Glutamatergic neuron (in vitro differentiated cells): ENCODE data around the gene BTF3L4. TPM values are rescaled to one million over a fixed set of nuclear protein-coding genes. Genes with fewer than 3 reads are reported as not detected.

Experiments
- DNase-seq: peaks from one replicate; pipeline ENCODE4 v3.0.0; 2022
- H3K27ac Mint-ChIP-seq: one replicate; pipeline ENCODE4 v1.8.0; 2020; ENCODE audit warnings: mild to moderate bottlenecking, mixed read lengths, inconsistent platforms; ENCODE audit not compliant: unreplicated experiment
- H3K27me3 Mint-ChIP-seq: one replicate; pipeline ENCODE4 v1.8.0; 2020; ENCODE audit warnings: mild to moderate bottlenecking, moderate library complexity, mixed read lengths, inconsistent platforms; ENCODE audit not compliant: unreplicated experiment
- H3K36me3 Mint-ChIP-seq: one replicate; pipeline ENCODE4 v1.8.0; 2020; ENCODE audit warnings: mild to moderate bottlenecking, mixed read lengths, inconsistent platforms; ENCODE audit not compliant: unreplicated experiment
- H3K4me1 Mint-ChIP-seq: one replicate; pipeline ENCODE4 v1.8.0; 2020; ENCODE audit warnings: mild to moderate bottlenecking, low read depth, mixed read lengths, inconsistent platforms; ENCODE audit not compliant: unreplicated experiment
- H3K4me3 Mint-ChIP-seq: one replicate; pipeline ENCODE4 v1.8.0; 2020; ENCODE audit warnings: mild to moderate bottlenecking, mixed read lengths, inconsistent platforms; ENCODE audit not compliant: unreplicated experiment
- H3K9me3 Mint-ChIP-seq: one replicate; pipeline ENCODE4 v1.8.0; 2020; ENCODE audit warnings: mild to moderate bottlenecking, moderate library complexity, mixed read lengths, inconsistent platforms; ENCODE audit not compliant: unreplicated experiment
- total RNA-seq: library from RNA; stranded (reverse); fragmentation: NEBNext Ultra II Directional; extraction: Animal tissue kit (Norgen Biotek cat#: 25700); gene quantifications from one replicate; pipeline ENCODE4 v1.2.1, GENCODE V29; 2021; ENCODE audit not compliant: unreplicated experiment
- TF ChIP-seq, protein P1 (sequence below): fragments of 200-600 bp; sonication (generic); IDR thresholded peaks from one replicate; pipeline ENCODE4 v1.5.0; 2021; ENCODE audit not compliant: partially characterized antibody, unreplicated experiment

Gene BTF3L4
- total RNA-seq, 1 donor from 2014 or later, result 90.5 TPM

DNA sequence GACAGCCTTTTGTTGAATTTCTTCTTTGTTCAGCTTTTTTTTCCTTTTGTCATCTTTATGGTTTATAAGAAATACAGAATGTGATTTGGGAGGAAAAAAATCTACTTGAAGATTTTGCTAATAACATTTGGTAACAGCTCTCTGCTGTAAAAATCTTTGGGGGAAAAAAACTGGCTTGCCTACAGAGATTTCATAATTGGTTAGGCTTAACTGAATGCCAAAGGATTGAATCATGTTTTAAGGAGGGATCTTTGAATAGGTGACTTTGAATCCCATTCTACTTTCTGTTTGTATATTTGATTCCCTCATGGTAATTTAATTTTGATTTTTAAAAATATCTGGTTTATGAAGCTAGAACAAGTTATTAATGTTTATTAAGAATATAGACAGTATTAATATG is 3.2 kb downstream of the BTF3L4 start:
- Mint-ChIP-seq H3K9me3 (peaks cover 17% of the 10 kb centered on the region), H3K27ac (no peak overlapping the region), H3K4me1 (peaks cover 11% of the 10 kb centered on the region), H3K27me3 (peaks cover 9% of the 10 kb centered on the region), H3K4me3 (peak overlapping the region; percentile 79), H3K36me3 (no peaks in the 10 kb centered on the region)
- no peak for DNase-seq
- TF ChIP-seq, protein P1, sequence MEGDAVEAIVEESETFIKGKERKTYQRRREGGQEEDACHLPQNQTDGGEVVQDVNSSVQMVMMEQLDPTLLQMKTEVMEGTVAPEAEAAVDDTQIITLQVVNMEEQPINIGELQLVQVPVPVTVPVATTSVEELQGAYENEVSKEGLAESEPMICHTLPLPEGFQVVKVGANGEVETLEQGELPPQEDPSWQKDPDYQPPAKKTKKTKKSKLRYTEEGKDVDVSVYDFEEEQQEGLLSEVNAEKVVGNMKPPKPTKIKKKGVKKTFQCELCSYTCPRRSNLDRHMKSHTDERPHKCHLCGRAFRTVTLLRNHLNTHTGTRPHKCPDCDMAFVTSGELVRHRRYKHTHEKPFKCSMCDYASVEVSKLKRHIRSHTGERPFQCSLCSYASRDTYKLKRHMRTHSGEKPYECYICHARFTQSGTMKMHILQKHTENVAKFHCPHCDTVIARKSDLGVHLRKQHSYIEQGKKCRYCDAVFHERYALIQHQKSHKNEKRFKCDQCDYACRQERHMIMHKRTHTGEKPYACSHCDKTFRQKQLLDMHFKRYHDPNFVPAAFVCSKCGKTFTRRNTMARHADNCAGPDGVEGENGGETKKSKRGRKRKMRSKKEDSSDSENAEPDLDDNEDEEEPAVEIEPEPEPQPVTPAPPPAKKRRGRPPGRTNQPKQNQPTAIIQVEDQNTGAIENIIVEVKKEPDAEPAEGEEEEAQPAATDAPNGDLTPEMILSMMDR, result no peak

- H3K27ac Mint-ChIP-seq, result no peak overlapping the region
- no peak for DNase-seq
- H3K4me3 Mint-ChIP-seq, result no peak overlapping the region
- peaks cover 14% of the 10 kb centered on the region for H3K9me3 Mint-ChIP-seq
- peaks cover 6% of the 10 kb centered on the region for H3K27me3 Mint-ChIP-seq
- peaks cover 11% of the 10 kb centered on the region for H3K4me1 Mint-ChIP-seq
- TF ChIP-seq, protein P1, result no peak
- H3K36me3 Mint-ChIP-seq, result no peaks in the 10 kb centered on the region
Measured at GRCh38 chr1:52059888-52060287, 3.8 kb downstream of the BTF3L4 start.

DNA sequence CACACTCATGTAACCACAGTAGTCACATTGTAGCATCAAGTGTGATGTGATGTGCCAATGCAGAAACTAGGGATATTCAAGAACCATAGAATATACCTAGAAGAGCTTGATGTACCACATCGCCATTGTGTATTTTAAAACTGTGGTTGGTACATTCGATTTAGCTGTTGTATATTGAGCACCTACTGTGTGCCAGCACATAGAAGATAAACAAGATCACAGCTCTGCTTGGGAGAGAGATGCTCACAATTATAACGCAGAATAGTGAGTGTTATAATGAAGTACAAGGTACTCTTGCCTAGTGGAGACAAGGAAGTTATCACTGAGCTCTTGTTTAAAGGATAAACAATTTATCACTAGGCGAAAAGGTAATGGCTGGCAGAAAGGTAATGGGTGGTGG is 4.7 kb downstream of the BTF3L4 start:
- no peaks in the 10 kb centered on the region for H3K36me3 Mint-ChIP-seq
- H3K4me1 Mint-ChIP-seq, result peaks cover 11% of the 10 kb centered on the region
- peaks cover 5% of the 10 kb centered on the region for H3K27me3 Mint-ChIP-seq
- no peak overlapping the region for H3K27ac Mint-ChIP-seq
- no peak for DNase-seq
- H3K9me3 Mint-ChIP-seq, result peaks cover 6% of the 10 kb centered on the region
- TF ChIP-seq, protein P1, result no peak
- H3K4me3 Mint-ChIP-seq, result no peak overlapping the region

GRCh38 chr1:52063192-52063591 is 7.1 kb downstream of the BTF3L4 start:
- TF ChIP-seq, protein P1, result no peak
- Mint-ChIP-seq H3K9me3 (no peaks in the 10 kb centered on the region), H3K4me3 (no peak overlapping the region), H3K4me1 (peaks cover 3% of the 10 kb centered on the region), H3K36me3 (no peaks in the 10 kb centered on the region), H3K27me3 (peaks cover 3% of the 10 kb centered on the region), H3K27ac (no peak overlapping the region)
- no peak for DNase-seq

DNA sequence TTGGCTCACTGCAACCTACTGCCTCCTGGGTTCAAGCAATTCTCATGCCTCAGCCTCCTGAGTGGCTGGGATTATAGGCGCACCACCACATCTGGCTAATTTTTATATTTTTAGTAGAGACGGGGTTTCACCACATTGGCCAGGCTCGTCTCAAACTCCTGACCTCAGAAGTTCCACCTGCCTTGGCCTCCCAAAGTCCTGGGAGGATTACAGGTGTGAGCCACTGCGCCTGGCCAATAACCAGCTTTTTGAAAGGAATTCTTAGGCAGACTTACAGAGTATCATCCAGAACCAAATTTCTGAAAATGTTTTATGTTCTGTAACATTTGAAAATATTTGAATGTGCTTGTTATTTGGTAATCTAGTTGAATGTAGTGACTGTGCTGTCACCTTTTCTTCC is 14.6 kb downstream of the BTF3L4 start:
- Mint-ChIP-seq H3K4me1 (no peaks in the 10 kb centered on the region), H3K27ac (no peak overlapping the region), H3K9me3 (no peaks in the 10 kb centered on the region), H3K4me3 (no peak overlapping the region), H3K36me3 (no peaks in the 10 kb centered on the region), H3K27me3 (no peaks in the 10 kb centered on the region)
- DNase-seq, result no peak
- TF ChIP-seq, protein P1, result no peak
